ENCODE measurements around the gene ZBTB2. TPM values are rescaled to one million over a fixed set of nuclear protein-coding genes. Genes with fewer than 3 reads are reported as not detected.

The ZBTB2 gene
- 10.3 and 17.1 TPM in 2 replicates for total RNA-seq

DNA sequence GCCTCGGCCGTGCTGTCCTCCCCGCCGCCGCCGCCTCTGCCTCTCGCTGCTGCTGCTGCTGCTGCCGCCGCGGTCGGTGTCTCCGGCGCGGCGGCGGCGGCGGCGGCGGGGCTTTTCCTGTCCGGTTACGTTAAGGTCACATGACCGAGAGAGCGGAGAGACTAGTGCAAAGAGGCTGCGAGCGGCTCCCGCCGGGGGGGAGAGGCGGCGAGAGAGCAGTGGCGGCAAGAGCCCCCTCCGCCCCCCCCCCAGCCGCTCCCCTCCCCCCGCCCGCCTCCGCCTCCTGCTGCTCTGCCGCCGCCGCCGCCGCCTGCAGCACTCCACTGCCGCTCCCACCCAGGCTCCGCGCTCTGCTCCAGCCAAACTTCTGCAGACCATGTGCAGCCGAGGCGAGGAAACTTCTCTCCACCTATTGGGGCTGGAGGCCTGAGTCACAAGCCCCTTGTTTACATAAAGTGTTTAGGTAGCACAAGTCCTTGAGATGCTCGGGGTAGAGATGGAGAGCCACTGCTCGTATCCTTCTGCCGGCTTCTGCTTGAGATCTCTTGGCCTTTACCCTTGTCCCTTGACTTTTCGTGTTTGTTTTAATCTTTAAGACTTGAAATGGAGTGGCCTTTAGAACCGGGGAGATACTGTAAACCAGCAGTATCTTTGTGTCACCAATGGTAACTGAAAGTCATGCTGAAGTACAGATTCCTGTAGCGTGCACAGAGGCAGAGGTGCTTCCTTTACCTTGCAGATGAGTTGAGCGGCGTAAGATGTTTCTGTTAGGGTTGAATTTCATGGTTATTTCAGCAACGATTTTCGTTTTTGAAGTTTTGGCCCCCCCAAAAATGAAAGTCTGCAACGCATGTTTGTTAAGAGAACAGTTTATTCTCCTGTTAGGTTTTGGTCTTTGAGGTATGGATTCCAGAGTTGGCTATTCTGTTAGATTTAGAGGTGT is at the start of gene ZBTB2:
TSS of gene ZBTB2 (minus strand) at position 89 of the 943 bp plus-strand sequence. CDS start 17,922 bp downstream, outside the sequence.

Other genes starting within 250 kb of the ZBTB2 start
- gene AKAP12, start 151.6 kb downstream of the ZBTB2 start, total RNA-seq, result 2.1 and 13.6 TPM in 2 replicates
- gene RMND1, start 60.6 kb upstream of the ZBTB2 start, total RNA-seq, result 28.8 and 45.5 TPM in 2 replicates
- under 0.01 and 0.07 TPM in 2 replicates for gene CCDC170, start 102.5 kb upstream of the ZBTB2 start, total RNA-seq

Data from nasal cavity respiratory epithelium epithelial cell of viscerocranial mucosa (primary cell).